GM18861 (cell line): ENCODE data around the gene RASA3.
"Not testable (repeated sequence)": the region's sequence is repeated elsewhere in the genome, so short reads cannot be mapped to it uniquely, and the experiment has no call there.

ENCODE experiments used
- ATAC-seq: cut with Tn5 transposase; IDR thresholded peaks from one replicate; pipeline ENCODE4 v1.9.1; 2021; ENCODE audit not compliant: unreplicated experiment

RASA3 gene

DNA sequence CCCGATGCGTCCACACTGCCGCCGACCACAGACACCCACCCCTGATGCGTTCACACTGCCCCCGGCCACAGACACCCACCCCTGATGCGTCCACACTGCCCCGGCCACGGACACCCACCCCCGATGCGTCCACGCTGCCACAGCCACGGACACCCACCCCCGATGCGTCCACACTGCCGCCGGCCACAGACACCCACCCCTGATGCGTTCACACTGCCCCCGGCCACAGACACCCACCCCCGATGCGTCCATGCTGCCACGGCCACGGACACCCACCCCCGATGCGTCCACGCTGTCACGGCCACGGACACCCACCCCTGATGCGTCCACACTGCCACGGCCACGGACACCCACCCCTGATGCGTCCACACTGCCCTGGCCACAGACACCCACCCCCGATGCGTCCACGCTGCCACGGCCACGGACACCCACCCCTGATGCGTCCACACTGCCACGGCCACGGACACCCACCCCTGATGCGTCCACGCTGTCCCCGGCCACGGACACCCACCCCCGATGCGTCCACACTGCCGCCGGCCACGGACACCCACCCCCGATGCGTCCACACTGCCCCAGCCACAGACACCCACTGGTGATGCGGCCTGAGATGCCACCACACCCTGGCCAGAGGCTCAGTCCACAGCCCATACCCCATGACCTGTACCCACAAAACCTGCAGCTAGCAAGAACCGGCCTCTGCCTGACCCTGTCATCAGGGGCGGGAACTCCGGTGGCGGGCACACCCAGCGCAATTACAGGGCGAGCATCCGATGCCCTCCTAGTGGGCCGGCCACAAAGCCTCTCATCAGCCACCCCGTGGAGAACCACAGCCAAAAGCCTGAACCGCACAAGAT is 28.4 kb downstream of the RASA3 start:
- no peak for ATAC-seq

DNA sequence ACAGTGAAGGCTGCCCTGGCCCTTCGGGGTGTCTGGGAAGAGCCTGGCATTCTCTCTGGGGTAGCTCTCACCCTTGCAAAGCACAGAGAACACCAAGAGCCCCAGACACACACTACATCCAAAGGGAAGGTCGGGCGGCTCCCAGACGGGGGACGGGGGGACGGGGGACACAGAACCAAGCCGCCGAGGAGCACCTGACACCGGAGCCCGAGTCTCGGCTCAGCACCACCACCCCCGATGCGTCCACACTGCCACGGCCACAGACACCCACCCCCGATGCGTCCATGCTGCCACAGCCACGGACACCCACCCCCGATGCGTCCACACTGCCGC is 29.2 kb downstream of the RASA3 start:
- ATAC-seq: not testable (repeated sequence)

- ATAC-seq: no peak
These were observed 29.7 kb downstream of the RASA3 start for GRCh38 chr13:114102521-114103288.

GRCh38 chr13:114102131-114102520 is 30.3 kb downstream of the RASA3 start:
- no peak for ATAC-seq

- ATAC-seq: no peak
These were observed 30.9 kb downstream of the RASA3 start for GRCh38 chr13:114101358-114102130.

- ATAC-seq: no peak
These were observed 31.7 kb downstream of the RASA3 start for GRCh38 chr13:114100446-114101357.

GRCh38 chr13:114099918-114100445 is 32.4 kb downstream of the RASA3 start:
- ATAC-seq: no peak

DNA sequence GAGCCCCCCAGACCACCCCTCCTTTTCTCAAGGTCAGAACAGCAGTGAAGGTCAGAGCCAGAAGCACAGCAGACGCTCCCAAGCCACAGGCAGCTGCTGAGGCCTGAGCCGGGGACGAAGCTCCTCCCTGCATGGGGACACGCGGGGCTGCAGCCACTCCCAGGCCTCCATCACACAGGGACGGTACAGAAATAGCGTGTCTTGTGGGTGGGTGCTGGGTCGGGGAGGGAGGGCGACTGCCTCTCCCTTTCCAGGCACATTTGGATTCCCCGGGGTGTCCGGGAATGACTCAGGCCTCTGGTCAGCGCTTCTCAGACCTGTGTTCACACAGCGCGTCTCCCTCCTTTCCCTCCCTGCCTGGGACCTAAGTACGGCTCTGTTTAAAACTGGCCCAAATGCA is 33.2 kb downstream of the RASA3 start:
- no peak for ATAC-seq

DNA sequence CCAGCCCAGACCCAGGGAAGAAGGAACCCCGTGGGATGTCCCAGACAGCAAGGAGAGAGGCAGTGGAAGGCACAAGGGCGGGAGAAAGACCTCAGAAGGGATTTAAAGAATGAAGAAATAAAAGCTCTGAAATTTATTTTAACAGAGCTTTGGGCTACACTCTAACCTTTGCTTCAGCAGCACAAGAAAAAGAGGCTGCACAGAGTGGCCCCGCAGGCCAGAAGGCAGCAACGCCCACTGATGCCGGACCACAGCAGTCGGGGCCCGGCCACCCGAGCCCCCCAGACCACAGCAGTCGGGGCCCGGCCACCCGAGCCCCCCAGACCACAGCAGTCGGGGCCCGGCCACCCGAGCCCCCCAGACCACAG is 33.8 kb downstream of the RASA3 start:
- not testable (repeated sequence) for ATAC-seq

- ATAC-seq: no peak
These were observed 34.3 kb downstream of the RASA3 start for GRCh38 chr13:114097893-114098688.

DNA sequence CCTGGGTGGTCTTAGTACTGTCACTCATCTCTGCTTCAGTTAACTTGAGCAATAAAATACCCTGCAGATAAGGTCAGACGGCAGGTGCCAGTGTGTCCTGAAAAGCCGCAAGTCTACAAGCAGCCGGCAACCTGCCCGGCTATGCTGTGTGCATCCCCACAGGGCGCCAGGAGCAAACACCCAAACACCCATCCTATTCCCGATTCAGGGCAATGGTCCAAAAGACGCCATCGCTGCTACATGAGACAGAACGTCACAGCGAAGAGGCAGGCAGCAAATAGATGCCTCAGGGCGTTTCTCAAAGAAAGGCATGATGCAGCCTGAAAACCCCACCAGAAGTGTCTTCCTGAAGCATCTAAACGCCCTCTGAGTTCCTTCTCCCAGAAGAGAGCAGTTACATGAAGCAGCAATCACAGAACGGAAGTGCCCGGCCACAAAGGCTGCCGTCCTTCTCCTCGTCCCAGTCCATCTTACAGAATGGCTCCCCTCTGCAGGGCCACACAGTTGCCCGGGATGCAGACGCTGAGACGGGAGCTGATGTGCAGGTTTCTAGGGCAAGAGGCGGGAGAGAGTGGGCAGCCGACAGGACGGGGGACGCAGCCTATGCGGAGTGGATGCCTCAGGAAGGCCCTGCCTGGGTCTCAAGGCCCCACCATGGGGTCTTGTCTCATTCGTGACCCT is 35.1 kb downstream of the RASA3 start:
- ATAC-seq: no peak

GRCh38 chr13:114096811-114097211 is 35.6 kb downstream of the RASA3 start:
- ATAC-seq: no peak

DNA sequence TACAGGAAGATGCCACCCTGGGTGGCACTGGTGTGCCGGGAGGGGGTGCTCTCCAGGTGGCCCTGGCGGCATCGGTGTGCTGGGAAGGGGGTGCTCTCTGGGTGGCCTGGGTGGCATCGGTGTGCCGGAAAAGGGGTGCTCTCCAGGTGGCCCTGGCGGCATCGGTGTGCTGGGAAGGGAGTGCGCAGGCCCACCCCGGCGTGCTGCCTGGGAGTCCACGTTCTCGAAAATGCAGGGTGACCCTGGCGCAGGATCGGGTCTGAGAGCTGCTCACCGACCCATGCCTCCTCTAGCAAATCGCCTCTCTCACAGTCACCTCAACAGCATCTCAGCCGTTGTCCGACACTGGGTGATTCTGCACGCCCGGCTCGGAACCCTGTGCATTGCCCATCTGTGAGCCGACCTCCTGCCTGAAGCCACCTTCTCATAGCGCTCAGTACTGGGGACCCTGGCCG is 36.4 kb downstream of the RASA3 start:
- ATAC-seq: no peak

- ATAC-seq: no peak
These were observed 36.9 kb downstream of the RASA3 start for GRCh38 chr13:114095486-114095885.

GRCh38 chr13:114093118-114093517 is 39.3 kb downstream of the RASA3 start:
- ATAC-seq: no peak

DNA sequence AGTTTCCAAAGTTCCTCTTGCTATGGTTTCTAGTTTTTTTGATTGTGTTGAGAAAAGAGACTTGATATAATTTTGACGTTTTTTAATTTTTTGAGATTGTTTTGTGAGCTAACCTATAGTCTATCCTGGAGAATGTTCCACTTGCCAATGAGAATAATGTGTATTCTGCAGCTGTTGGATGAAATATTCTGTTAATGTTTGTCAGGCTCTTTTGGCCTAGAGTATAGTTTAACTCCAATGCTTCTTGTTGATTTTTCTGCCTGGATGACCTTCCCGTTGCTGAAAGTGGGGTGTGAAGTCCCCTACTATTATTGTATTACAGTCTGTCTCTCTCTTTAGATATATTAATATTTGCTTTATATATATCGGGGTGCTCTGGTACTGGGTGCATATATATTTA is 40.0 kb downstream of the RASA3 start:
- ATAC-seq: no peak

DNA sequence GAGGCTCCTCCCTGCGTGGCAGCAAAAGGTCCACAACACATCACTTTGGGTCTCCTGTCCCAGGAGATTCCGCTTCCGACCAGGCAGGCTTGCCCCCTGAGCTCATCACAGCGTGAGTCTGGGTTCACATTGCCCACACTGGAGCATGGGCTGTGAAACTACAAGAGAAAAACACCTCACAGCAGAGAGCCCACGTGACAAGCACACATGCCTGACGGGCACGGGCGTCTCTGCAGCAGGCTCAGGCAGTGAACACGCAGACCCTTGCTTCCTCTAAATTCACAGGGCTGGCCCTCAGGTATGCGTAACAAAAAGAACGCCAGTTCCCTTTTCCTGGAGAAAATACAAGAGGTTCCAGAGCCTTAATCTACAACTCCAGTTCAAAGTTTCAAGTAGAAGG is 41.9 kb downstream of the RASA3 start:
- ATAC-seq: no peak

- ATAC-seq: no peak
These were observed 42.5 kb downstream of the RASA3 start for GRCh38 chr13:114089751-114090400.
